ENCODE data around the gene NAB1.
"Not testable (repeated sequence)": the region's sequence is repeated elsewhere in the genome, so short reads cannot be mapped to it uniquely, and the experiment has no call there.

DNA sequence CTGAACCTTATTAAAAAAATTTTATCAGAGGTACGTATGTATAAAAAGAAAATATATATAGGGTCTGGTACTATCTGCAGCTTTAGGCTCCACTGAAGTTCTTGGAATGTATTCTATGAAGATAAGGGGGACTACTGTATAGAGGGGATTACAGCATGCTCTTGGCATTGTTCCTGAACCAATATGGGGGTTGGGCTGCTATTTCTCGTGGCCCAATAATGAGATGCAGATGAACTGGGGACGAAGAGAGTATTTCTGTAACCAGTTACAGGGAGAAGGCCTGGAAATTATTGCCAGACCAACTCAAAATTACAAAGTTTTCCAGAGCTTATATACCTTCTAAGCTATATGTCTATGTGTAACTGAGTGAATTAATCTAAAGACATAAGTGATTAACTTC is 40.0 kb upstream of the NAB1 start:
- TF ChIP-seq CTCF, POLR2A, EP300 (IDR thresholded peaks at IDR 0.05): not testable (repeated sequence)

Measured in tibial nerve (tissue), 4 donors.